ENCODE measurements around the gene HELZ2.

DNA sequence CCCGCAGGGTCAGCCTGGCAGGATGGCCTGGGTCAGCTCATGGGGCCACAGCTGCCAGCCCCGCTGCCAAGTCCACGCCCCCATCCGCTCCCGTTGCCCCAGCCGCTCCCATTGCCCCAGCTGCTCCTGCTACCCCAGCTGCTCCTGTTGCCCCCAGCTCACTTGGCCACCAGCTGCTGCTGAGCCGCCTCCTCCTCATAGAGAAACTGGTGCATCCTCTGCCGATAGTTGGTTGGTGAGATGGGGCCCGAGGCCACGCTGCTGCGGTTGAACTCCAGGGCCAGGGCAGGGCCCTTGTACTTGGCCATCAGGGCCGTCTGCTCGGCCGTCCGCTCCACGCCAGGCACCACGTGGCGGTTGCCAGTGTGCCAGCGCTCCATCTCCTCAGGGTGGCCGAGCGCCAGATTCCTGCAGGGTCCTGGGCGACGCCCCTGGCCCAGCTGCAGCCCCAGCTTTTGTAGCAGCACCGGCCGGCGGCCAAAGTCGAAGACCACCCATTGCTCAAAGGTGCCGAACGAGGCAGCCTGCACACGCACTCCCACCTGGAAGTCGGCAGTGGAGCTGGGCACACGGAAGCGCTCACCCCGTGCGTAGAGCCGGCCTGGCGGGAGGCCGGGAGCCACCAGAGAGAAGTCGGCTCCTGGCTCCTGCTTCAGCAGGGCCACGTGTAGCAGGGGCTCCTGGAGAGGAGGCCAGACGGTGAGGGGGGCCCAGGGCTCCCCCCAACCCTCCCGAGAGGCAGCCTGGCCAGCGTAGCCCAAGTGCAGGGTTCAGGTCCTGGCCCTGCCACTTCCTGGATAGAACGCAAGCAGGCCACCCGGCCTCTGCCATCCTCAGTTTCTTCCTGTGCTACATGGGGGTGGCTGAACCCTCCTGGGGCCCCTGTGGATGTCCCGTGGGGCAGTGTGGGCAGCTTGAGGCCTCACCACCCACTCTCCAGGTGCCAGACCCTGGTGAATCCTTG is 4.8 kb downstream of the HELZ2 start:
- TF ChIP-seq CTCF (conservative IDR thresholded peaks at IDR 0.05; ENCODE audit: low read length) (no peak), EZH2phosphoT487 (IDR thresholded peaks at IDR 0.05; ENCODE audit: borderline replicate concordance, low read depth, low read length) (no peak)
